Measurements from ENCODE around the gene DHRSX.

GRCh38 chrX:2330487-2330886, 170.3 kb downstream of the DHRSX start:
- TF ChIP-seq CTCF (IDR thresholded peaks at IDR 0.05; ENCODE audit: control extremely low read depth in 1 of 3, insufficient read depth in 1 of 3, low read depth in 1 of 3, low read length in 3 of 3): no peak
- TF ChIP-seq ZNF274 (IDR thresholded peaks at IDR 0.05; ENCODE audit: borderline replicate concordance, extremely low read depth, low read length): no peak
- TF ChIP-seq RAD21 (IDR thresholded peaks at IDR 0.05 in 1 of 2, conservative IDR thresholded peaks at IDR 0.05 in 1 of 2; ENCODE audit: low read depth in 2 of 2, low read length in 2 of 2): no peak
- TF ChIP-seq POLR2A (IDR thresholded peaks at IDR 0.05; ENCODE audit: control extremely low read depth in 1 of 2, low read depth in 2 of 2, low read length in 2 of 2): no peak
- TF ChIP-seq MAFK (IDR thresholded peaks at IDR 0.05; ENCODE audit: low read depth, low read length): no peak
- no peak for TF ChIP-seq RNF2 (IDR thresholded peaks at IDR 0.05; ENCODE audit: borderline replicate concordance, low read depth, low read length, missing control alignments, poor library complexity, severe bottlenecking)
- no peak for TF ChIP-seq BCL11A (IDR thresholded peaks at IDR 0.05; ENCODE audit: low read depth in 2 of 2, low read length in 2 of 2)
- no peak for TF ChIP-seq SIRT6 (IDR thresholded peaks at IDR 0.05; ENCODE audit: low read length)
